ENCODE measurements around the gene MRPL38. TPM values are rescaled to one million over a fixed set of nuclear protein-coding genes. Genes with fewer than 3 reads are reported as not detected.

The MRPL38 gene
- total and polyA plus RNA-seq, 4 donors = 47.8 to 105 (median 66.1) TPM

DNA sequence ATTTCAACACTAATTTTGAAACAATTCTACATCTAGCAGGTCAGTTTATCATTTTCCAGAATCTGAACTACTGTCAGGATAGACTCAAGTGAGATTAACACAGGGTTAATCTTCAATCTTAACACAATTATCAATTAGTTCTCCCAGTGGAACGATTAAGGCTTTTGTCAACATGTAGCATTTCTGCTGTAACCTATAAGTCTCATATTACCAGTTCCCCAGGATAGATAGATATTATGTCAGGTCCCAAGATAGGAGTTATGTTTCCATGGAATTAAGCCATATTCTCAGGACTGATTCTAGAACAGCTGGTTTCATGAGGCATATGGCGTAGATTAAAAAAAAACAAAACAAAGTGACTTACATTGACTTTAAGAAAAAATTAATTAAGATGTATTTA lies 40.5 kb upstream of the MRPL38 start:
- no peak for DNase-seq
- H3K27ac ChIP-seq (ENCODE audit: low read depth in 1 of 2, low read length in 1 of 2) = no peak overlapping the region
- no peak for TF ChIP-seq CTCF (IDR thresholded peaks at IDR 0.05; ENCODE audit: control extremely low read depth, extremely low read depth)
- no peaks in the 10 kb centered on the region for H3K9me3 ChIP-seq (ENCODE audit: control insufficient read depth in 4 of 4, insufficient read depth in 3 of 4, low read length in 3 of 4)
- H3K9ac ChIP-seq (ENCODE audit: insufficient read depth in 1 of 2, low read length in 2 of 2) = no peak overlapping the region
- H3K27me3 ChIP-seq (ENCODE audit: control insufficient read depth in 3 of 3, insufficient read depth in 3 of 3, low read length in 2 of 3) = no peaks in the 10 kb centered on the region
- no peak for ATAC-seq (ENCODE audit: insufficient read depth, low FRiP score)
- peaks cover 0 to 10% (median 2%) of the 10 kb centered on the region in 5 donors for H3K4me1 ChIP-seq (ENCODE audit: control insufficient read depth in 5 of 5, insufficient read depth in 5 of 5, low read length in 5 of 5)
- peaks cover 12 to 38% (median 27%) of the 10 kb centered on the region in 4 donors for H3K36me3 ChIP-seq (ENCODE audit: control insufficient read depth in 4 of 4, insufficient read depth in 4 of 4, low read length in 4 of 4)
- H3K4me3 ChIP-seq = no peak overlapping the region
- 70 to 82% methylated on average over 2 of the region's 2 CpGs for WGBS, 2 donors

DNA sequence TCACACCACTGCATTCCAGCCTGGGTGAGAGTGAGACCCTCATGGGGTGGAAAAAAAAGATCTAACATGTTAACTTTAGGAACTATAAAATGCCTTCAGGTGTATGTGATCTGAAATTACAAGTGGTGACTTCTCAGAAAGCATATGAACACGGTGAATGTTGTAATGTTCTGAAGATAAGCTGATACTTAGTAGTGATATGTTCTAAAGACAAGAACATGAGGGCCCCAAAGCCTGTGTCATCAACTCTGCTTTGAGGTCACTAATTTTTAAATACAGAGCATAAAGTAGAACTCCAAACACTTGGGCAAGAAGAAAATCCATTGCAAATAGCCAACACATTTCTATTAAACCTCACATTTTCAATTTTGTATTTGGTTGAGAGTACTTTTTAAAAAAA lies 38.8 kb upstream of the MRPL38 start:
- no peaks in the 10 kb centered on the region for H3K9me3 ChIP-seq (ENCODE audit: control insufficient read depth in 4 of 4, insufficient read depth in 3 of 4, low read length in 3 of 4)
- ATAC-seq (ENCODE audit: insufficient read depth, low FRiP score) = no peak
- no peak overlapping the region for H3K27ac ChIP-seq (ENCODE audit: low read depth in 1 of 2, low read length in 1 of 2)
- H3K4me1 ChIP-seq (ENCODE audit: control insufficient read depth in 5 of 5, insufficient read depth in 5 of 5, low read length in 5 of 5) = peaks cover 0 to 10% (median 3%) of the 10 kb centered on the region in 5 donors
- no peaks in the 10 kb centered on the region for H3K27me3 ChIP-seq (ENCODE audit: control insufficient read depth in 3 of 3, insufficient read depth in 3 of 3, low read length in 2 of 3)
- TF ChIP-seq CTCF (IDR thresholded peaks at IDR 0.05; ENCODE audit: control extremely low read depth, extremely low read depth) = no peak
- no peak for DNase-seq
- H3K36me3 ChIP-seq (ENCODE audit: control insufficient read depth in 4 of 4, insufficient read depth in 4 of 4, low read length in 4 of 4) = peaks cover 4 to 25% (median 18%) of the 10 kb centered on the region in 4 donors
- 82 to 92% methylated on average over 1 of the region's 1 CpG for WGBS, 2 donors
- no peak overlapping the region for H3K9ac ChIP-seq (ENCODE audit: insufficient read depth in 1 of 2, low read length in 2 of 2)
- no peak overlapping the region for H3K4me3 ChIP-seq

GRCh38 chr17:75942473-75942872 lies 37.8 kb upstream of the MRPL38 start:
- WGBS, 2 donors = 87 to 89% methylated on average over 4 of the region's 4 CpGs
- DNase-seq = no peak

More at GRCh38 chr17:75942473-75942872, 37.8 kb upstream of the MRPL38 start:
- Histone ChIP-seq H3K27ac (ENCODE audit: low read depth in 1 of 2, low read length in 1 of 2) (no peak overlapping the region), H3K9ac (ENCODE audit: insufficient read depth in 1 of 2, low read length in 2 of 2) (no peak overlapping the region), H3K9me3 (ENCODE audit: control insufficient read depth in 4 of 4, insufficient read depth in 3 of 4, low read length in 3 of 4) (no peaks in the 10 kb centered on the region), H3K4me3 (no peak overlapping the region), H3K4me1 (ENCODE audit: control insufficient read depth in 5 of 5, insufficient read depth in 5 of 5, low read length in 5 of 5) (peaks cover 0 to 10% (median 3%) of the 10 kb centered on the region in 5 donors), H3K27me3 (ENCODE audit: control insufficient read depth in 3 of 3, insufficient read depth in 3 of 3, low read length in 2 of 3) (no peaks in the 10 kb centered on the region), H3K36me3 (ENCODE audit: control insufficient read depth in 4 of 4, insufficient read depth in 4 of 4, low read length in 4 of 4) (peaks cover 0 to 18% (median 13%) of the 10 kb centered on the region in 4 donors)
- ATAC-seq (ENCODE audit: insufficient read depth, low FRiP score) = no peak
- TF ChIP-seq CTCF (IDR thresholded peaks at IDR 0.05; ENCODE audit: control extremely low read depth, extremely low read depth) = no peak
